ENCODE data around the gene GRIK4. TPM values are rescaled to one million over a fixed set of nuclear protein-coding genes. Genes with fewer than 3 reads are reported as not detected.

Gene GRIK4
- total and polyA plus RNA-seq, 2 donors (not counting 1 experiment from before 2014, with no cell fraction given): 0.12 to 0.27 TPM

DNA sequence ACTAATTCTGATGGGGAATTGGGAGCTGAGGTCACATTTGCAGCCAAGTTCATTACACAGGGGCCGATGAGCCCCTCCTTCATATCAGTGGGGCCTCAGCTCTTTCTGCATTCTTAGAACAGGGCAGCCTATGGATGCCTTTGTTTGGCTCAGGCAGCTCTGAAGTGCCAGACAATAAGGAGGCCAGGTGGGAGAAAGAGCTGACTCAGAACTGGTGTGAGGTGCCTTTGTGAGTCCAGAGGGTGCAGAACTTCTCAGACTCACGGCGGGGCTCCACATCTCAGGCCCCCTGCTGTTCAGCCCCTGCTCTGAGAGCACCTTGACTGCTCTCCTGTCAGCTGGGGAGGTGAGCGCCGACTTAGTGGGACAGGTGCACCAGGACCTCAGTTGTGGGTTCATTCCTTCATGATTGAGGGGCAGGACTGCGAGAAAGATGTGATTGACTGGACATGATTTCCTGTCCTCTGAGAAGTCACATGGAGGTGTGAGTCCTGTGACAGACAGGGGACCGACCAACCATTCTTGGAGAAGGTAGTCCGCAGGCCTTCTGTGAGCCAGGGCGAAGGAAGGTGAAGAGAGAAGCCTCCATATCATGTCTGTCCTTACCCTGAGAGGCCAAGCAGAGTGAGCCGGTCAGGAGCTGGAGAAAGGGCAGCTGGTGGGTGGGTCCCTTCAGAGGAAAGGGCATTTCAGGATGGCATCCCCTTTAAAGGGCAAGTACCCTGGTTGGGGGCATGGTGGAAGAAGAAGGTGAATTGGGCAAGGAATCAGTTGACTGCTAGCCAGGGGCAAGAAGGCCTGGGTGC is 267.3 kb downstream of the GRIK4 start:
- DNase-seq: no peak
- H3K9ac ChIP-seq (ENCODE audit: low read length): no peak overlapping the region
- no peak for ATAC-seq (ENCODE audit: low read depth)
- peaks cover 0 to 3% (median 1%) of the 10 kb centered on the region in 3 donors for H3K9me3 ChIP-seq (ENCODE audit: control extremely low read depth in 1 of 3, control insufficient read depth in 2 of 3, insufficient read depth in 1 of 3, low read length in 2 of 3)
- H3K4me3 ChIP-seq (ENCODE audit: control extremely low read depth in 1 of 5, extremely low read depth in 1 of 5, insufficient read depth in 1 of 5, low read depth in 2 of 5, low read length in 4 of 5): no peak overlapping the region
- 90% methylated on average over 10 of the region's 10 CpGs for WGBS (ENCODE audit: insufficient coverage)
- TF ChIP-seq EZH2 (IDR thresholded peaks at IDR 0.05; ENCODE audit: borderline replicate concordance, insufficient read depth, low read depth, low read length, poor library complexity, severe bottlenecking): no peak
- TF ChIP-seq, protein P1, sequence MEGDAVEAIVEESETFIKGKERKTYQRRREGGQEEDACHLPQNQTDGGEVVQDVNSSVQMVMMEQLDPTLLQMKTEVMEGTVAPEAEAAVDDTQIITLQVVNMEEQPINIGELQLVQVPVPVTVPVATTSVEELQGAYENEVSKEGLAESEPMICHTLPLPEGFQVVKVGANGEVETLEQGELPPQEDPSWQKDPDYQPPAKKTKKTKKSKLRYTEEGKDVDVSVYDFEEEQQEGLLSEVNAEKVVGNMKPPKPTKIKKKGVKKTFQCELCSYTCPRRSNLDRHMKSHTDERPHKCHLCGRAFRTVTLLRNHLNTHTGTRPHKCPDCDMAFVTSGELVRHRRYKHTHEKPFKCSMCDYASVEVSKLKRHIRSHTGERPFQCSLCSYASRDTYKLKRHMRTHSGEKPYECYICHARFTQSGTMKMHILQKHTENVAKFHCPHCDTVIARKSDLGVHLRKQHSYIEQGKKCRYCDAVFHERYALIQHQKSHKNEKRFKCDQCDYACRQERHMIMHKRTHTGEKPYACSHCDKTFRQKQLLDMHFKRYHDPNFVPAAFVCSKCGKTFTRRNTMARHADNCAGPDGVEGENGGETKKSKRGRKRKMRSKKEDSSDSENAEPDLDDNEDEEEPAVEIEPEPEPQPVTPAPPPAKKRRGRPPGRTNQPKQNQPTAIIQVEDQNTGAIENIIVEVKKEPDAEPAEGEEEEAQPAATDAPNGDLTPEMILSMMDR (IDR thresholded peaks at IDR 0.05): no peak
- intact Hi-C loops (cut with micrococcal nuclease): no loop called here
- Mint-ChIP-seq H3K4me3 (no peak overlapping the region), H3K9me3 (ENCODE audit: insufficient read depth) (no peaks in the 10 kb centered on the region), H3K27ac (no peak overlapping the region), H3K4me1 (no peaks in the 10 kb centered on the region), H3K27me3 (peaks cover 22% of the 10 kb centered on the region)
- no peaks in the 10 kb centered on the region for H3K79me2 ChIP-seq (ENCODE audit: control insufficient read depth, insufficient read depth, low read length)
- no peak overlapping the region for H2AFZ ChIP-seq (ENCODE audit: insufficient read depth, low read depth, low read length, poor library complexity, severe bottlenecking)
- H3K4me1 ChIP-seq (ENCODE audit: control insufficient read depth in 2 of 2, insufficient read depth in 2 of 2, low read length in 2 of 2): no peaks in the 10 kb centered on the region
- no peak overlapping the region for H3K4me2 ChIP-seq (replicated peaks; ENCODE audit: low read depth, low read length, poor library complexity, severe bottlenecking)
- ChIA-PET POLR2A (no interaction called here), CTCF (interaction anchor here (0.8 kb wide), 1 partner anchor 476 kb away, joined by 3 read pairs; no protein-coding TSS in a partner anchor)
- H3K27ac ChIP-seq (ENCODE audit: low read length in 2 of 2): no peak overlapping the region
- no peaks in the 10 kb centered on the region for H4K20me1 ChIP-seq (ENCODE audit: control insufficient read depth, insufficient read depth, low read length, poor library complexity, severe bottlenecking)
- peaks cover 0 to 10% (median 0%) of the 10 kb centered on the region in 4 experiments for H3K27me3 ChIP-seq (replicated peaks in 1 of 4; ENCODE audit: control extremely low read depth in 1 of 4, control insufficient read depth in 3 of 4, insufficient read depth in 4 of 4, low read length in 3 of 4)
- no peaks in the 10 kb centered on the region for H3K36me3 ChIP-seq (replicated peaks in 1 of 2; ENCODE audit: control extremely low read depth in 1 of 2, control insufficient read depth in 1 of 2, extremely low read depth in 1 of 2, insufficient read depth in 2 of 2, low read length in 1 of 2)

DNA sequence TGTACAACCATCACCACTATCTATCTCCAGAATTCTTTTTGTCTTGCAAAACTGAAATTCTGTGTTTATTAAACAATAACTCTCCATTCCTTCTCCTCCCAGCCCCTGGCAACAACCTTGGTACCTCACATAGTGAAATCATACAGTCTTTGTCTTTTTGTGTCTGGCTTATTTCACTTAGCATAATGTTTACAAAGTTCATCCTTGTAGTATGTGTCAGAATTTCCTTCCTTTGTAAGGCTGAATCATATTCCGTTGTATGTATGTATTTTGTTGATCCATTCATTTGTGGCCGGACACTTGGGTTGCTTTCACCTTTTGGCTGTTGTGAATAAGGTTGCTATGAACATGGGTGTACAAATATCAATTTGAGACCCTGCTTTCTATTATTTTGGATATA is 268.7 kb downstream of the GRIK4 start:
- Mint-ChIP-seq H3K4me1 (no peaks in the 10 kb centered on the region), H3K27ac (no peak overlapping the region), H3K4me3 (no peak overlapping the region), H3K9me3 (ENCODE audit: insufficient read depth) (no peaks in the 10 kb centered on the region), H3K27me3 (peaks cover 17% of the 10 kb centered on the region)
- ChIA-PET CTCF (no interaction called here), POLR2A (no interaction called here)
- no CpG with 5 or more reads among the region's 2 CpGs for WGBS (ENCODE audit: insufficient coverage)
- TF ChIP-seq, protein P1 (IDR thresholded peaks at IDR 0.05): no peak
- TF ChIP-seq EZH2 (IDR thresholded peaks at IDR 0.05; ENCODE audit: borderline replicate concordance, insufficient read depth, low read depth, low read length, poor library complexity, severe bottlenecking): no peak
- ATAC-seq (ENCODE audit: low read depth): no peak
- Histone ChIP-seq H4K20me1 (ENCODE audit: control insufficient read depth, insufficient read depth, low read length, poor library complexity, severe bottlenecking) (no peaks in the 10 kb centered on the region), H3K9me3 (ENCODE audit: control extremely low read depth in 1 of 3, control insufficient read depth in 2 of 3, insufficient read depth in 1 of 3, low read length in 2 of 3) (peaks cover 0 to 3% (median 1%) of the 10 kb centered on the region in 3 donors), H2AFZ (ENCODE audit: insufficient read depth, low read depth, low read length, poor library complexity, severe bottlenecking) (no peak overlapping the region), H3K4me3 (ENCODE audit: control extremely low read depth in 1 of 5, extremely low read depth in 1 of 5, insufficient read depth in 1 of 5, low read depth in 2 of 5, low read length in 4 of 5) (no peak overlapping the region), H3K4me2 (replicated peaks; ENCODE audit: low read depth, low read length, poor library complexity, severe bottlenecking) (no peak overlapping the region), H3K4me1 (ENCODE audit: control insufficient read depth in 2 of 2, insufficient read depth in 2 of 2, low read length in 2 of 2) (no peaks in the 10 kb centered on the region), H3K9ac (ENCODE audit: low read length) (no peak overlapping the region), H3K79me2 (ENCODE audit: control insufficient read depth, insufficient read depth, low read length) (no peaks in the 10 kb centered on the region), H3K27me3 (replicated peaks in 1 of 4; ENCODE audit: control extremely low read depth in 1 of 4, control insufficient read depth in 3 of 4, insufficient read depth in 4 of 4, low read length in 3 of 4) (peaks cover 0 to 5% (median 0%) of the 10 kb centered on the region in 4 experiments), H3K27ac (ENCODE audit: low read length in 2 of 2) (no peak overlapping the region), H3K36me3 (replicated peaks in 1 of 2; ENCODE audit: control extremely low read depth in 1 of 2, control insufficient read depth in 1 of 2, extremely low read depth in 1 of 2, insufficient read depth in 2 of 2, low read length in 1 of 2) (no peaks in the 10 kb centered on the region)
- DNase-seq: no peak
- intact Hi-C loops (cut with micrococcal nuclease): no loop called here
